Measurements from ENCODE around the gene TPTE2. TPM values are rescaled to one million over a fixed set of nuclear protein-coding genes. Genes with fewer than 3 reads are reported as not detected.

Gene TPTE2
- total and polyA plus RNA-seq, 5 donors, result 0.05 TPM; not detected in 4

- H3K4me1 ChIP-seq (ENCODE audit: control insufficient read depth, insufficient read depth, low read length), result no peaks in the 10 kb centered on the region
- intact Hi-C loops (cut with DNase I), result no loop called here
- ATAC-seq (no peak), DNase-seq (no peak)
- no peaks in the 10 kb centered on the region for H3K9me3 ChIP-seq (ENCODE audit: control insufficient read depth, low read length)
- WGBS, result 94% methylated on average over 1 of the region's 1 CpG
- H3K27me3 ChIP-seq (ENCODE audit: control insufficient read depth, insufficient read depth), result no peaks in the 10 kb centered on the region
- H3K27ac ChIP-seq (ENCODE audit: low read length), result no peak overlapping the region
- no peak overlapping the region for H3K4me3 ChIP-seq (ENCODE audit: low read length)
These were observed 31.4 kb upstream of the TPTE2 start for GRCh38 chr13:19592657-19593180.

DNA sequence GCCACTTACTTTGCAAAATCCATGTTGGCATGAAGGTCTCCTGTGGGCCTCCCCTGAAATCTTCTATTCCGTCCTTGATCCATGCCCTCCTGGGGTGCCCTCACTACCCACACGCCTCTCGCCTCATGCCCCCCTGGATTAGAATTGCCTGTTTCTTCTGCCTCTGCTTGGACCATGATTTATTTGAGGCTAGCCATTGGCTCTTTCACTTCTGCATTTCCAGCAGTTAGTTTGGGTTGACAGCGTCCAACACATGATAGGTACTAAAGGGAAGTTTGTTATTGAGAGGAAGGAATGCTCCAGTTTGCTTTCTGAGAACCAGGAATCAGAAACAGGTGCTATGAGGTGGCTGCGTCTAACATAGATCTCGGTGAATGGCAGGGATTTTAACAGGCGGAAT lies 30.5 kb upstream of the TPTE2 start:
- DNase-seq (no peak), ATAC-seq (no peak)
- H3K4me1 ChIP-seq (ENCODE audit: control insufficient read depth, insufficient read depth, low read length), result no peaks in the 10 kb centered on the region
- intact Hi-C loops (cut with DNase I), result no loop called here
- WGBS, result 81% methylated on average over 7 of the region's 7 CpGs
- H3K4me3 ChIP-seq (ENCODE audit: low read length), result no peak overlapping the region
- no peak overlapping the region for H3K27ac ChIP-seq (ENCODE audit: low read length)
- no peaks in the 10 kb centered on the region for H3K27me3 ChIP-seq (ENCODE audit: control insufficient read depth, insufficient read depth)
- no peaks in the 10 kb centered on the region for H3K9me3 ChIP-seq (ENCODE audit: control insufficient read depth, low read length)

DNA sequence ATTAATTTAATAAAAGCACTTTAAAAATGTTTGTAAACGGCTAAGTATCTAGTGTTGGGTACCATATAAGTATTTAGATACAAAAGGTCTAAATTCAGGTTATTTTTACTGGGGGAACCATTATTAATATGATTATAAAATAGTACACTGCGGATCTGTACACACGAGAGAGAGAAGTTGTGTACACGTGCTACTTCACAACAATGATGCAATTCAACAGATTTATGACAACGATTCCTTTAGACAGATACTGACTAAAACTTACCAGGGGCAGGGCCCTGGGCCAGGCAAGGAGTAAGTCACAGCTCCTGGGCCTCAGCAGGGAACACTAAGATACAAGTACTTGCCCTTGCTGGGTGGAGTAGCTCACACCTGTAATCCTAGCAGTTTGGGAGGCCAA lies 29.1 kb upstream of the TPTE2 start:
- WGBS, result 85% methylated on average over 5 of the region's 5 CpGs
- Histone ChIP-seq H3K4me1 (ENCODE audit: control insufficient read depth, insufficient read depth, low read length) (no peaks in the 10 kb centered on the region), H3K9me3 (ENCODE audit: control insufficient read depth, low read length) (no peaks in the 10 kb centered on the region), H3K4me3 (ENCODE audit: low read length) (no peak overlapping the region), H3K27ac (ENCODE audit: low read length) (no peak overlapping the region), H3K27me3 (ENCODE audit: control insufficient read depth, insufficient read depth) (no peaks in the 10 kb centered on the region)
- DNase-seq (no peak), ATAC-seq (no peak)
- intact Hi-C loops (cut with DNase I), result no loop called here

DNA sequence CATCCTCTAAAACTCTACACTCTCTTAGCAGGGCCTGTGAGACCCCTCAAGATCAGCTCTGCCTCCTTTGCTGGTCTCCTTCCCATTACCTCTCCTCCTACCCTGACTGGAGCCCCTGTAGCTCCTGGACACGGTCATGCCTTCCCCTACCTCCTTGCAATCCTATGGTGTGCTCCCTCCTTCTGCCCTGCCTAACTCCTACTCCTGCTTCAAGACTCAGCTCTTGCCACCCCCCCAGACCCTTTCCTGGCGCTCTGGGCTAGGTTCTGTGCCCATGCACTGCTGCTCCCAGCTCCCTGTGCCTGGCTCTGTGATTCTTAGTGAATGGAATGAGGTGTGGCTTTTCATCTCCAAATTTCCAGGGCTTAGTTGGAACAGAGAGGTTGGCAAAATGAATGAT lies 28.0 kb upstream of the TPTE2 start:
- Histone ChIP-seq H3K27ac (ENCODE audit: low read length) (no peak overlapping the region), H3K4me1 (ENCODE audit: control insufficient read depth, insufficient read depth, low read length) (no peaks in the 10 kb centered on the region), H3K27me3 (ENCODE audit: control insufficient read depth, insufficient read depth) (no peaks in the 10 kb centered on the region), H3K9me3 (ENCODE audit: control insufficient read depth, low read length) (no peaks in the 10 kb centered on the region), H3K4me3 (ENCODE audit: low read length) (no peak overlapping the region)
- no peak for ATAC-seq
- WGBS, result 70% methylated on average over 2 of the region's 2 CpGs
- DNase-seq, result no peak
- intact Hi-C loops (cut with DNase I), result no loop called here

GRCh38 chr13:19587635-19588300 lies 26.4 kb upstream of the TPTE2 start:
- H3K4me1 ChIP-seq (ENCODE audit: control insufficient read depth, insufficient read depth, low read length), result no peaks in the 10 kb centered on the region
- no peak overlapping the region for H3K27ac ChIP-seq (ENCODE audit: low read length)
- DNase-seq (no peak), ATAC-seq (peak; percentile 81 to 84)
- no peaks in the 10 kb centered on the region for H3K27me3 ChIP-seq (ENCODE audit: control insufficient read depth, insufficient read depth)
- H3K4me3 ChIP-seq (ENCODE audit: low read length), result no peak overlapping the region
- no peaks in the 10 kb centered on the region for H3K9me3 ChIP-seq (ENCODE audit: control insufficient read depth, low read length)
- intact Hi-C loops (cut with DNase I), result no loop called here
- 59% methylated on average over 9 of the region's 9 CpGs for WGBS

- WGBS, result 30% methylated on average over 17 of the region's 17 CpGs
- H3K4me1 ChIP-seq (ENCODE audit: control insufficient read depth, insufficient read depth, low read length), result no peaks in the 10 kb centered on the region
- H3K27me3 ChIP-seq (ENCODE audit: control insufficient read depth, insufficient read depth), result no peaks in the 10 kb centered on the region
- H3K27ac ChIP-seq (ENCODE audit: low read length), result no peak overlapping the region
- DNase-seq (peak; percentile 32 to 69 (median 53)), ATAC-seq (peak; percentile 42 to 56)
- no peaks in the 10 kb centered on the region for H3K9me3 ChIP-seq (ENCODE audit: control insufficient read depth, low read length)
- intact Hi-C loops (cut with DNase I), result no loop called here
- H3K4me3 ChIP-seq (ENCODE audit: low read length), result no peak overlapping the region
These were observed 25.7 kb upstream of the TPTE2 start for GRCh38 chr13:19586904-19587634.

GRCh38 chr13:19581675-19582074 lies 20.3 kb upstream of the TPTE2 start:
- Histone ChIP-seq H3K27me3 (ENCODE audit: control insufficient read depth, insufficient read depth) (no peaks in the 10 kb centered on the region), H3K4me1 (ENCODE audit: control insufficient read depth, insufficient read depth, low read length) (no peaks in the 10 kb centered on the region), H3K27ac (ENCODE audit: low read length) (no peak overlapping the region), H3K9me3 (ENCODE audit: control insufficient read depth, low read length) (no peaks in the 10 kb centered on the region), H3K4me3 (ENCODE audit: low read length) (no peak overlapping the region)
- no peak for ATAC-seq
- intact Hi-C loops (cut with DNase I), result no loop called here
- no peak for DNase-seq

- 51% methylated on average over 2 of the region's 2 CpGs for WGBS
- intact Hi-C loops (cut with DNase I), result no loop called here
These were observed 13.9 kb upstream of the TPTE2 start for GRCh38 chr13:19575230-19575629.

GRCh38 chr13:19573120-19573716 lies 11.9 kb upstream of the TPTE2 start:
- no peak overlapping the region for H3K27ac ChIP-seq (ENCODE audit: low read length)
- intact Hi-C loops (cut with DNase I), result no loop called here
- H3K9me3 ChIP-seq (ENCODE audit: control insufficient read depth, low read length), result no peaks in the 10 kb centered on the region
- no peak for ATAC-seq
- 85% methylated on average over 9 of the region's 9 CpGs for WGBS
- H3K4me1 ChIP-seq (ENCODE audit: control insufficient read depth, insufficient read depth, low read length), result no peaks in the 10 kb centered on the region
- H3K4me3 ChIP-seq (ENCODE audit: low read length), result no peak overlapping the region
- DNase-seq, result no peak
- H3K27me3 ChIP-seq (ENCODE audit: control insufficient read depth, insufficient read depth), result no peaks in the 10 kb centered on the region

More at GRCh38 chr13:19575230-19575629, 13.9 kb upstream of the TPTE2 start:
- Histone ChIP-seq H3K4me1 (ENCODE audit: control insufficient read depth, insufficient read depth, low read length) (no peaks in the 10 kb centered on the region), H3K4me3 (ENCODE audit: low read length) (no peak overlapping the region), H3K27me3 (ENCODE audit: control insufficient read depth, insufficient read depth) (no peaks in the 10 kb centered on the region), H3K27ac (ENCODE audit: low read length) (no peak overlapping the region), H3K9me3 (ENCODE audit: control insufficient read depth, low read length) (no peaks in the 10 kb centered on the region)
- ATAC-seq (no peak), DNase-seq (no peak)

- Histone ChIP-seq H3K27ac (ENCODE audit: low read length) (no peak overlapping the region), H3K4me3 (ENCODE audit: low read length) (no peak overlapping the region), H3K27me3 (ENCODE audit: control insufficient read depth, insufficient read depth) (no peaks in the 10 kb centered on the region), H3K9me3 (ENCODE audit: control insufficient read depth, low read length) (no peaks in the 10 kb centered on the region), H3K4me1 (ENCODE audit: control insufficient read depth, insufficient read depth, low read length) (no peaks in the 10 kb centered on the region)
- intact Hi-C loops (cut with DNase I), result no loop called here
- 67% methylated on average over 4 of the region's 4 CpGs for WGBS
- no peak for DNase-seq
- ATAC-seq, result no peak
These were observed 10.9 kb upstream of the TPTE2 start for GRCh38 chr13:19572280-19572679.

GRCh38 chr13:19567820-19568534 lies 6.6 kb upstream of the TPTE2 start:
- Histone ChIP-seq H3K27me3 (ENCODE audit: control insufficient read depth, insufficient read depth) (no peaks in the 10 kb centered on the region), H3K27ac (ENCODE audit: low read length) (no peak overlapping the region), H3K4me3 (ENCODE audit: low read length) (no peak overlapping the region), H3K4me1 (ENCODE audit: control insufficient read depth, insufficient read depth, low read length) (no peaks in the 10 kb centered on the region), H3K9me3 (ENCODE audit: control insufficient read depth, low read length) (no peaks in the 10 kb centered on the region)
- intact Hi-C loops (cut with DNase I), result no loop called here
- WGBS, result 55% methylated on average over 1 of the region's 1 CpG
- DNase-seq, result no peak
- ATAC-seq, result no peak
